Nephron progenitor cell (in vitro differentiated cells): ENCODE data around the gene PYGO1.

Source experiments
- DNase-seq: peaks from one replicate; pipeline ENCODE4 v3.0.0; 2021
- H3K27ac Mint-ChIP-seq: 2 replicates; pipeline ENCODE4 v1.8.0; 2021; ENCODE audit warnings: mild to moderate bottlenecking, moderate library complexity, mixed read lengths
- H3K27me3 Mint-ChIP-seq: 2 replicates; pipeline ENCODE4 v1.8.0; 2021; ENCODE audit warnings: mild to moderate bottlenecking, low read depth, mixed read lengths; ENCODE audit not compliant: poor library complexity
- H3K36me3 Mint-ChIP-seq: 2 replicates; pipeline ENCODE4 v1.8.0; 2021; ENCODE audit warnings: low read depth, mixed read lengths
- H3K4me1 Mint-ChIP-seq: 2 replicates; pipeline ENCODE4 v1.8.0; 2021; ENCODE audit warnings: mixed read lengths
- H3K4me3 Mint-ChIP-seq: 2 replicates; pipeline ENCODE4 v1.8.0; 2021; ENCODE audit warnings: mild to moderate bottlenecking, moderate library complexity, mixed read lengths
- H3K9me3 Mint-ChIP-seq: 2 replicates; pipeline ENCODE4 v1.8.0; 2021; ENCODE audit warnings: mild to moderate bottlenecking, moderate library complexity, mixed read lengths
- TF ChIP-seq, protein P1 (sequence below): fragments of 200-600 bp; sonication (generic); IDR thresholded peaks from 2 replicates; pipeline ENCODE4 v1.5.0; 2021; ENCODE audit warnings: antibody characterized with exemption

Gene PYGO1

GRCh38 chr15:55564347-55565145, 23.6 kb downstream of the PYGO1 start:
- no peaks in the 10 kb centered on the region for H3K4me1 Mint-ChIP-seq
- DNase-seq, result no peak
- H3K27me3 Mint-ChIP-seq, result peaks cover 2% of the 10 kb centered on the region
- H3K4me3 Mint-ChIP-seq, result no peak overlapping the region
- H3K36me3 Mint-ChIP-seq, result peaks cover 82% of the 10 kb centered on the region
- H3K27ac Mint-ChIP-seq, result no peak overlapping the region
- H3K9me3 Mint-ChIP-seq, result peaks cover 77% of the 10 kb centered on the region
- TF ChIP-seq, protein P1, sequence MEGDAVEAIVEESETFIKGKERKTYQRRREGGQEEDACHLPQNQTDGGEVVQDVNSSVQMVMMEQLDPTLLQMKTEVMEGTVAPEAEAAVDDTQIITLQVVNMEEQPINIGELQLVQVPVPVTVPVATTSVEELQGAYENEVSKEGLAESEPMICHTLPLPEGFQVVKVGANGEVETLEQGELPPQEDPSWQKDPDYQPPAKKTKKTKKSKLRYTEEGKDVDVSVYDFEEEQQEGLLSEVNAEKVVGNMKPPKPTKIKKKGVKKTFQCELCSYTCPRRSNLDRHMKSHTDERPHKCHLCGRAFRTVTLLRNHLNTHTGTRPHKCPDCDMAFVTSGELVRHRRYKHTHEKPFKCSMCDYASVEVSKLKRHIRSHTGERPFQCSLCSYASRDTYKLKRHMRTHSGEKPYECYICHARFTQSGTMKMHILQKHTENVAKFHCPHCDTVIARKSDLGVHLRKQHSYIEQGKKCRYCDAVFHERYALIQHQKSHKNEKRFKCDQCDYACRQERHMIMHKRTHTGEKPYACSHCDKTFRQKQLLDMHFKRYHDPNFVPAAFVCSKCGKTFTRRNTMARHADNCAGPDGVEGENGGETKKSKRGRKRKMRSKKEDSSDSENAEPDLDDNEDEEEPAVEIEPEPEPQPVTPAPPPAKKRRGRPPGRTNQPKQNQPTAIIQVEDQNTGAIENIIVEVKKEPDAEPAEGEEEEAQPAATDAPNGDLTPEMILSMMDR, result no peak

DNA sequence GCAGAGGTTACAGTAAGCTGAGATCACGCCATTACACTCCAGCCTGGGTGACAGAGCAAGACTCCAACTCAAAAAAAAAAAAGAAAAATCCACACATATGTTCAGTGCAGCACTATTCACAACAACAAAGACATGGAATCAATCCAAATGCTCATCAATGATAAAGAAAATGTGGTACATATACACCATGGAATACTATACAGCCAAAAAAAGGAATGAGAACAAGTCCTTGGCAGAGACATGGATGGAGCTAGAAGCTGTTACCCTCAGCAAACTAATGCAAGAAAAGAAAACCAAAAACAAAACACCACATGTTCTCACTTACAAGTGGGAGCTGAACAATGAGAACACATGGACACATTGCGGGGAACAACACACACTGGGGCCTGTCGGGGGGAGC, 25.5 kb downstream of the PYGO1 start:
- Mint-ChIP-seq H3K27me3 (peaks cover 2% of the 10 kb centered on the region), H3K4me1 (no peaks in the 10 kb centered on the region), H3K36me3 (peaks cover 75% of the 10 kb centered on the region), H3K27ac (no peak overlapping the region), H3K4me3 (no peak overlapping the region), H3K9me3 (peaks cover 83% of the 10 kb centered on the region)
- no peak for DNase-seq
- TF ChIP-seq, protein P1, result no peak

DNA sequence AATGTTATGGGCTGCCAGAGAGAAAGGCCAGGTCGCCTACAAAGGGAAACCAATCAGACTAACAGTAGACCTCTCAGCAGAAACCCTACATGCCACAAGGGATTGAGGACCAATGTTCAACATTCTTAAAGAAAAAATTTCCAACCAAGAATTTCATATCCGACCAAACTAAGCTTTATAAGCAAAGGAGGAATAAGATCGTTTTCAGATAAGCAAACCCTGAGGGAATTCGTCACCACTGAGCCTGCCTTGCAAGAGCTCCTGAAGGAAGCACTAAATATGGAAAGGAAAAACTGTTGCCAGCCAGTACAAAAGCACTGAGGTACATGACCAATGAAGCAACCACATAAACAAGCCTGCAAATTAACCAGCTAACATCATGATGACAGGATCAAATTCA, 33.1 kb downstream of the PYGO1 start:
- Mint-ChIP-seq H3K27me3 (no peaks in the 10 kb centered on the region), H3K27ac (no peak overlapping the region), H3K4me3 (no peak overlapping the region), H3K4me1 (peaks cover 6% of the 10 kb centered on the region), H3K36me3 (peaks cover 82% of the 10 kb centered on the region), H3K9me3 (peaks cover 74% of the 10 kb centered on the region)
- no peak for DNase-seq
- TF ChIP-seq, protein P1, result no peak

- peaks cover 57% of the 10 kb centered on the region for H3K9me3 Mint-ChIP-seq
- TF ChIP-seq, protein P1, result no peak
- H3K27me3 Mint-ChIP-seq, result no peaks in the 10 kb centered on the region
- DNase-seq, result peak; percentile 12
- no peak overlapping the region for H3K4me3 Mint-ChIP-seq
- H3K27ac Mint-ChIP-seq, result no peak overlapping the region
- peaks cover 89% of the 10 kb centered on the region for H3K36me3 Mint-ChIP-seq
- peaks cover 6% of the 10 kb centered on the region for H3K4me1 Mint-ChIP-seq
These were observed 35.2 kb downstream of the PYGO1 start for GRCh38 chr15:55552926-55553325.

GRCh38 chr15:55552451-55552850, 35.7 kb downstream of the PYGO1 start:
- H3K27ac Mint-ChIP-seq, result no peak overlapping the region
- TF ChIP-seq, protein P1, result no peak
- peaks cover 52% of the 10 kb centered on the region for H3K9me3 Mint-ChIP-seq
- H3K27me3 Mint-ChIP-seq, result no peaks in the 10 kb centered on the region
- H3K36me3 Mint-ChIP-seq, result peaks cover 85% of the 10 kb centered on the region
- DNase-seq, result no peak
- peaks cover 6% of the 10 kb centered on the region for H3K4me1 Mint-ChIP-seq
- no peak overlapping the region for H3K4me3 Mint-ChIP-seq

GRCh38 chr15:55549305-55549704, 38.8 kb downstream of the PYGO1 start:
- Mint-ChIP-seq H3K27ac (no peak overlapping the region), H3K4me3 (no peak overlapping the region), H3K9me3 (peaks cover 21% of the 10 kb centered on the region), H3K4me1 (peaks cover 6% of the 10 kb centered on the region), H3K36me3 (peaks cover 75% of the 10 kb centered on the region), H3K27me3 (no peaks in the 10 kb centered on the region)
- DNase-seq, result no peak
- TF ChIP-seq, protein P1, result no peak
